Caki2 (cell line): ENCODE measurements around the gene MAPRE2. TPM values are rescaled to one million over a fixed set of nuclear protein-coding genes. Genes with fewer than 3 reads are reported as not detected.
"Not testable (repeated sequence)": the region's sequence is repeated elsewhere in the genome, so short reads cannot be mapped to it uniquely, and the experiment has no call there.

ENCODE experiments used
- DNase-seq: peaks from one replicate; pipeline ENCODE4 v3.0.0-alpha.2; 2015; ENCODE audit warnings: low read depth
- in situ Hi-C: cut with HindIII; loops from 2 replicates; pipeline ENCODE4 v1.10.0; 2016; ENCODE audit warnings: low sequenced_read_pairs, low pct_unique_long_range_greater_than_20kb, mixed read lengths
- total RNA-seq: library from RNA; depleted of rRNA; stranded (reverse); fragments of >200 nt; shearing (Covaris generic); gene quantifications from 2 replicates; pipeline ENCODE4 v1.2.3, GENCODE V29; 2014; ENCODE audit warnings: low replicate concordance

MAPRE2 gene
- total RNA-seq, 1 experiment from 2014 or later, result 9.2 TPM

GRCh38 chr18:35158728-35159450, 117.7 kb downstream of the MAPRE2 start:
- no peak for DNase-seq
- in situ Hi-C loops, result no loop called here

GRCh38 chr18:35159782-35160181, 118.6 kb downstream of the MAPRE2 start:
- in situ Hi-C loops, result no loop called here
- no peak for DNase-seq

- DNase-seq, result no peak
- in situ Hi-C loops, result no loop called here
Observed at GRCh38 chr18:35161485-35161884, 120.3 kb downstream of the MAPRE2 start.

- no peak for DNase-seq
Observed at GRCh38 chr18:35161934-35162333, 120.7 kb downstream of the MAPRE2 start.

GRCh38 chr18:35163014-35163539, 121.9 kb downstream of the MAPRE2 start:
- in situ Hi-C loops, result no loop called here
- DNase-seq, result no peak

More at GRCh38 chr18:35161934-35162333, 120.7 kb downstream of the MAPRE2 start:
- in situ Hi-C loops, result no loop called here

GRCh38 chr18:35163721-35164120, 122.5 kb downstream of the MAPRE2 start:
- in situ Hi-C loops, result no loop called here

GRCh38 chr18:35164133-35164532, 122.9 kb downstream of the MAPRE2 start:
- DNase-seq, result no peak
- in situ Hi-C loops, result no loop called here

More at GRCh38 chr18:35163721-35164120, 122.5 kb downstream of the MAPRE2 start:
- DNase-seq, result no peak

GRCh38 chr18:35167332-35167731, 126.1 kb downstream of the MAPRE2 start:
- in situ Hi-C loops, result no loop called here
- DNase-seq, result no peak

GRCh38 chr18:35167857-35168256, 126.6 kb downstream of the MAPRE2 start:
- DNase-seq, result no peak
- in situ Hi-C loops, result no loop called here

GRCh38 chr18:35170323-35170722, 129.1 kb downstream of the MAPRE2 start:
- in situ Hi-C loops, DNase-seq: not testable (repeated sequence)

- no peak for DNase-seq
Observed at GRCh38 chr18:35171315-35171987, 130.2 kb downstream of the MAPRE2 start.

GRCh38 chr18:35172009-35172408, 130.8 kb downstream of the MAPRE2 start:
- in situ Hi-C loops, result no loop called here
- no peak for DNase-seq

More at GRCh38 chr18:35171315-35171987, 130.2 kb downstream of the MAPRE2 start:
- in situ Hi-C loops, result no loop called here

- no peak for DNase-seq
- in situ Hi-C loops, result no loop called here
Observed at GRCh38 chr18:35172451-35173035, 131.3 kb downstream of the MAPRE2 start.

- in situ Hi-C loops, result no loop called here
- no peak for DNase-seq
Observed at GRCh38 chr18:35174093-35174731, 133.0 kb downstream of the MAPRE2 start.

GRCh38 chr18:35174745-35175144, 133.5 kb downstream of the MAPRE2 start:
- in situ Hi-C loops, result no loop called here
- no peak for DNase-seq

- in situ Hi-C loops, result no loop called here
- DNase-seq, result no peak
Observed at GRCh38 chr18:35176925-35177324, 135.7 kb downstream of the MAPRE2 start.

GRCh38 chr18:35178260-35178659, 137.0 kb downstream of the MAPRE2 start:
- in situ Hi-C loops, result no loop called here
- DNase-seq, result no peak

- in situ Hi-C loops, result no loop called here
- DNase-seq, result no peak
Observed at GRCh38 chr18:35179906-35180305, 138.7 kb downstream of the MAPRE2 start.

- no peak for DNase-seq
- in situ Hi-C loops, result no loop called here
Observed at GRCh38 chr18:35180455-35180854, 139.2 kb downstream of the MAPRE2 start.
